Panc1 (cell line): ENCODE data around the gene MPND. TPM values are rescaled to one million over a fixed set of nuclear protein-coding genes. Genes with fewer than 3 reads are reported as not detected.

ENCODE experiments used
- ATAC-seq: fragments of 200-7000 bp; cut with Tn5 transposase; 2 replicates; pipeline ENCODE4 v1.9.1; 2020; ENCODE audit warnings: mild to moderate bottlenecking, moderate library complexity
- BruUV-seq: library from RNA; stranded (reverse); fragments of 400-500 nt; replicated peaks from 2 replicates; lab custom pipeline; 2021; lab: Mats Ljungman, UMichigan
- CTCF ChIA-PET: fragments of 300-600 bp; sonication (Branson Sonifier 250); formaldehyde crosslinking; loops from one replicate; lab custom pipeline; 2022; ENCODE audit warnings: antibody characterized with exemption; lab: Charles Lee
- POLR2A ChIA-PET: fragments of 300-600 bp; sonication (Branson Sonifier 250); formaldehyde crosslinking; loops from one replicate; lab custom pipeline; 2022; ENCODE audit warnings: antibody characterized with exemption; lab: Charles Lee
- DNase-seq: peaks from one replicate; pipeline ENCODE4 v3.0.0-alpha.2; 2010; ENCODE audit warnings: low read depth, low spot score
- H3K27ac ChIP-seq: 2 replicates; pipeline ENCODE4 v1.5.1; 2011; ENCODE audit warnings: mild to moderate bottlenecking, low read length, inconsistent platforms
- H3K27me3 ChIP-seq: fragments of 200-500 bp; sonication (Bioruptor generic); 2 replicates; pipeline ENCODE4 v1.6.0; 2014; ENCODE audit warnings: low read length, inconsistent platforms; ENCODE audit not compliant: control insufficient read depth, insufficient read depth
- H3K36me3 ChIP-seq: fragments of 200-500 bp; sonication (Bioruptor generic); 2 replicates; pipeline ENCODE4 v1.5.1; 2014; ENCODE audit warnings: inconsistent platforms, mild to moderate bottlenecking, low read length, moderate library complexity; ENCODE audit not compliant: control insufficient read depth, insufficient read depth
- H3K4me1 ChIP-seq: 2 replicates; pipeline ENCODE4 v1.5.1; 2011; ENCODE audit warnings: inconsistent platforms, mild to moderate bottlenecking, low read length, moderate library complexity; ENCODE audit not compliant: control insufficient read depth, insufficient read depth
- H3K4me3 ChIP-seq, 2 experiments: 2 replicates each; pipeline ENCODE4 v1.5.1; 2011 to 2012; ENCODE audit warnings: low read depth in 2 of 2, low read length in 2 of 2, mild to moderate bottlenecking in 2 of 2, inconsistent platforms in 1 of 2, moderate library complexity in 1 of 2
- H3K9me3 ChIP-seq: fragments of 200-500 bp; sonication (Bioruptor generic); 2 replicates; pipeline ENCODE4 v1.5.1; 2014; ENCODE audit warnings: low read depth, mild to moderate bottlenecking, inconsistent platforms, low read length, moderate library complexity; ENCODE audit not compliant: control insufficient read depth, insufficient read depth
- POLR2AphosphoS5 ChIP-seq: IDR thresholded peaks from 2 replicates; pipeline ENCODE4 v1.6.1; 2012; ENCODE audit warnings: mild to moderate bottlenecking, low read depth, low read length, moderate library complexity
- REST ChIP-seq, 2 experiments: IDR thresholded peaks; 2 replicates each; pipeline ENCODE4 v1.6.1; 2011 to 2012; ENCODE audit warnings: low read depth in 2 of 2, control low read depth in 1 of 2, low read length in 1 of 2, mild to moderate bottlenecking in 1 of 2, moderate library complexity in 1 of 2; ENCODE audit not compliant: insufficient read depth in 1 of 2
- SIN3A ChIP-seq: IDR thresholded peaks from 2 replicates; pipeline ENCODE4 v1.6.1; 2012; ENCODE audit warnings: low read depth, mild to moderate bottlenecking, low read length, moderate library complexity, borderline replicate concordance; ENCODE audit not compliant: insufficient read depth
- TCF7L2 ChIP-seq: IDR thresholded peaks from 2 replicates; pipeline ENCODE4 v1.6.1; 2011; ENCODE audit warnings: mild to moderate bottlenecking, low read depth, low read length, inconsistent platforms
- in situ Hi-C: cut with HindIII; loops from 2 replicates; pipeline ENCODE4 v1.10.0; 2016; ENCODE audit warnings: low sequenced_read_pairs, low pct_unique_long_range_greater_than_20kb
- intact Hi-C: fragments of 100-400 bp; cut with micrococcal nuclease; formaldehyde crosslinking; loops from one replicate; pipeline ENCODE4 v1.10.0; 2022; ENCODE audit not compliant: unreplicated experiment
- total RNA-seq: library from RNA; stranded (reverse); gene quantifications from one replicate; pipeline ENCODE4 v1.2.1, GENCODE V29; 2021; ENCODE audit not compliant: unreplicated experiment
- TF ChIP-seq, protein P1 (sequence below): fragments of 450-650 bp; IDR thresholded peaks from 2 replicates; pipeline ENCODE4 v1.5.1; 2017; ENCODE audit warnings: mild to moderate bottlenecking

The MPND gene
- total RNA-seq, 1 experiment from 2014 or later, result 22.9 TPM

- ATAC-seq, result no peak
- POLR2A ChIA-PET, result no interaction called here
- Histone ChIP-seq H3K27ac (no peak overlapping the region), H3K27me3 (no peaks in the 10 kb centered on the region), H3K4me1 (peaks cover 14% of the 10 kb centered on the region), H3K4me3 (no peak overlapping the region), H3K9me3 (no peaks in the 10 kb centered on the region), H3K36me3 (no peaks in the 10 kb centered on the region)
- no peak for DNase-seq
- BruUV-seq, result no TSS peak
- in situ Hi-C loops, result no loop called here
- TF ChIP-seq SIN3A (no peak), TCF7L2 (no peak), POLR2AphosphoS5 (no peak), REST (IDR thresholded peaks at IDR 0.05; ENCODE audit: insufficient read depth in 1 of 2, low read depth in 2 of 2, low read length in 1 of 2) (no peak)
- TF ChIP-seq, protein P1, sequence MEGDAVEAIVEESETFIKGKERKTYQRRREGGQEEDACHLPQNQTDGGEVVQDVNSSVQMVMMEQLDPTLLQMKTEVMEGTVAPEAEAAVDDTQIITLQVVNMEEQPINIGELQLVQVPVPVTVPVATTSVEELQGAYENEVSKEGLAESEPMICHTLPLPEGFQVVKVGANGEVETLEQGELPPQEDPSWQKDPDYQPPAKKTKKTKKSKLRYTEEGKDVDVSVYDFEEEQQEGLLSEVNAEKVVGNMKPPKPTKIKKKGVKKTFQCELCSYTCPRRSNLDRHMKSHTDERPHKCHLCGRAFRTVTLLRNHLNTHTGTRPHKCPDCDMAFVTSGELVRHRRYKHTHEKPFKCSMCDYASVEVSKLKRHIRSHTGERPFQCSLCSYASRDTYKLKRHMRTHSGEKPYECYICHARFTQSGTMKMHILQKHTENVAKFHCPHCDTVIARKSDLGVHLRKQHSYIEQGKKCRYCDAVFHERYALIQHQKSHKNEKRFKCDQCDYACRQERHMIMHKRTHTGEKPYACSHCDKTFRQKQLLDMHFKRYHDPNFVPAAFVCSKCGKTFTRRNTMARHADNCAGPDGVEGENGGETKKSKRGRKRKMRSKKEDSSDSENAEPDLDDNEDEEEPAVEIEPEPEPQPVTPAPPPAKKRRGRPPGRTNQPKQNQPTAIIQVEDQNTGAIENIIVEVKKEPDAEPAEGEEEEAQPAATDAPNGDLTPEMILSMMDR, result no peak
- CTCF ChIA-PET, result no interaction called here
- intact Hi-C loops, result no loop called here
Observed at GRCh38 chr19:4389511-4390016, 46.2 kb downstream of the MPND start.

- no peak for DNase-seq
- no peak for ATAC-seq
- Histone ChIP-seq H3K27me3 (no peaks in the 10 kb centered on the region), H3K36me3 (no peaks in the 10 kb centered on the region), H3K4me1 (peaks cover 14% of the 10 kb centered on the region), H3K9me3 (no peaks in the 10 kb centered on the region), H3K4me3 (no peak overlapping the region), H3K27ac (no peak overlapping the region)
- TF ChIP-seq SIN3A (no peak), POLR2AphosphoS5 (no peak), TCF7L2 (no peak), REST (IDR thresholded peaks at IDR 0.05; ENCODE audit: insufficient read depth in 1 of 2, low read depth in 2 of 2, low read length in 1 of 2) (no peak)
- TF ChIP-seq, protein P1, result no peak
- POLR2A ChIA-PET, result no interaction called here
- intact Hi-C loops (no loop called here), in situ Hi-C loops (no loop called here)
- BruUV-seq, result no TSS peak
- CTCF ChIA-PET, result interaction anchor here (0.6 kb wide), 1 partner anchor 37 kb away, joined by 5 read pairs; no protein-coding TSS in a partner anchor
Observed at GRCh38 chr19:4390017-4390566, 46.7 kb downstream of the MPND start.
